IMR-90 (cell line): Measurements from ENCODE around the gene IP6K3. TPM values are rescaled to one million over a fixed set of nuclear protein-coding genes. Genes with fewer than 3 reads are reported as not detected.
A peak's percentile ranks its signal among the peaks of the same experiment; 100 is the strongest.

Experiments used
- ATAC-seq: fragments of 200-7000 bp; cut with Tn5 transposase; 2 replicates; pipeline ENCODE4 v1.9.1; 2020; ENCODE audit warnings: low read depth, mild to moderate bottlenecking, moderate library complexity
- BruUV-seq: library from RNA; stranded (reverse); fragments of 400-500 nt; replicated peaks from 2 replicates; lab custom pipeline; 2021; lab: Mats Ljungman, UMichigan
- CTCF ChIA-PET: fragments of 300-600 bp; formaldehyde crosslinking; extraction: SDS; loops from one replicate; lab custom pipeline; 2021; ENCODE audit warnings: antibody characterized with exemption; lab: Yijun Ruan, JAX
- POLR2A ChIA-PET: fragments of 300-600 bp; sonication (Branson Sonifier 250); formaldehyde crosslinking; loops from one replicate; lab custom pipeline; 2022; ENCODE audit warnings: antibody characterized with exemption; ENCODE audit not compliant: unreplicated experiment; lab: Charles Lee
- DNase-seq: peaks from one replicate; pipeline ENCODE4 v3.0.0; 2013
- H2AFZ ChIP-seq: replicated peaks from 2 replicates; pipeline ENCODE3; 2013; ENCODE audit warnings: low read length, mild to moderate bottlenecking; ENCODE audit not compliant: poor library complexity
- H2AK5ac ChIP-seq: 2 replicates; pipeline ENCODE4 v1.6.1; 2013; ENCODE audit warnings: low read depth, low read length, inconsistent platforms
- H2AK9ac ChIP-seq: replicated peaks from 2 replicates; pipeline ENCODE3; 2013; ENCODE audit warnings: mild to moderate bottlenecking, low read depth, low read length, moderate library complexity; ENCODE audit not compliant: poor library complexity
- H2BK120ac ChIP-seq: 2 replicates; pipeline ENCODE4 v1.6.1; 2013; ENCODE audit warnings: low read depth, low read length, inconsistent platforms
- H2BK15ac ChIP-seq: 3 replicates; pipeline ENCODE4 v1.6.1; 2013; ENCODE audit warnings: low read depth, low read length, inconsistent platforms
- H2BK20ac ChIP-seq: 2 replicates; pipeline ENCODE4 v1.6.1; 2013; ENCODE audit warnings: low read depth, mild to moderate bottlenecking, inconsistent platforms, low read length, moderate library complexity
- H2BK5ac ChIP-seq: 2 replicates; pipeline ENCODE4 v1.6.1; 2013; ENCODE audit warnings: mild to moderate bottlenecking, low read depth, low read length, inconsistent platforms; ENCODE audit not compliant: poor library complexity, severe bottlenecking
- H3K14ac ChIP-seq: replicated peaks from 2 replicates; pipeline ENCODE4 v1.6.1; 2013; ENCODE audit warnings: low read depth, low read length, inconsistent platforms
- H3K18ac ChIP-seq: 2 replicates; pipeline ENCODE4 v1.6.1; 2013; ENCODE audit warnings: low read depth, low read length, control low read depth
- H3K23ac ChIP-seq: 2 replicates; pipeline ENCODE4 v1.6.1; 2013; ENCODE audit warnings: low read depth, low read length, inconsistent platforms
- H3K27ac ChIP-seq: 2 replicates; pipeline ENCODE4 v1.5.1; 2013; ENCODE audit warnings: mild to moderate bottlenecking, control low read depth, low read length; ENCODE audit not compliant: insufficient read depth
- H3K27me3 ChIP-seq: 2 replicates; pipeline ENCODE4 v1.6.1; 2013; ENCODE audit warnings: low read length; ENCODE audit not compliant: control insufficient read depth, insufficient read depth
- H3K36me3 ChIP-seq: 2 replicates; pipeline ENCODE4 v1.6.1; 2013; ENCODE audit warnings: low read length, mixed read lengths; ENCODE audit not compliant: control insufficient read depth, insufficient read depth
- H3K4ac ChIP-seq: 2 replicates; pipeline ENCODE4 v1.6.1; 2013; ENCODE audit warnings: low read depth, low read length, inconsistent platforms
- H3K4me1 ChIP-seq: 2 replicates; pipeline ENCODE4 v1.6.1; 2013; ENCODE audit warnings: low read length, mixed read lengths; ENCODE audit not compliant: control insufficient read depth, insufficient read depth
- H3K4me2 ChIP-seq: 2 replicates; pipeline ENCODE4 v1.6.1; 2013; ENCODE audit warnings: low read depth, mild to moderate bottlenecking, control low read depth, low read length, moderate library complexity
- H3K4me3 ChIP-seq: 2 replicates; pipeline ENCODE4 v1.5.1; 2013; ENCODE audit warnings: low read depth, mild to moderate bottlenecking, control low read depth, low read length, moderate library complexity; ENCODE audit not compliant: insufficient read depth
- H3K56ac ChIP-seq: 2 replicates; pipeline ENCODE4 v1.6.1; 2013; ENCODE audit warnings: low read length, inconsistent platforms; ENCODE audit not compliant: insufficient read depth; ENCODE audit errors: extremely low read depth
- H3K79me1 ChIP-seq, 2 experiments: 2 replicates each; pipeline ENCODE4 v1.6.1; 2013; ENCODE audit warnings: low read length in 2 of 2, inconsistent platforms in 1 of 2, low read depth in 1 of 2
- H3K9ac ChIP-seq: 2 replicates; pipeline ENCODE4 v1.6.1; 2013; ENCODE audit warnings: low read depth, low read length, control low read depth
- H3K9me1 ChIP-seq: 2 replicates; pipeline ENCODE4 v1.6.1; 2013; ENCODE audit warnings: low read length, inconsistent platforms; ENCODE audit not compliant: insufficient read depth
- H3K9me3 ChIP-seq: 2 replicates; pipeline ENCODE4 v1.6.1; 2013; ENCODE audit warnings: low read length; ENCODE audit not compliant: control insufficient read depth, insufficient read depth
- H4K20me1 ChIP-seq: 2 replicates; pipeline ENCODE4 v1.6.1; 2013; ENCODE audit warnings: low read length, inconsistent platforms; ENCODE audit not compliant: insufficient read depth
- H4K5ac ChIP-seq: 2 replicates; pipeline ENCODE4 v1.6.1; 2013; ENCODE audit warnings: mild to moderate bottlenecking, low read depth, low read length, control low read depth
- H4K8ac ChIP-seq, 2 experiments: 2 replicates each; pipeline ENCODE4 v1.6.1; 2013; ENCODE audit warnings: low read depth in 2 of 2, low read length in 2 of 2, control low read depth in 1 of 2, inconsistent platforms in 1 of 2
- H4K91ac ChIP-seq: 2 replicates; pipeline ENCODE4 v1.6.1; 2013; ENCODE audit warnings: low read depth, low read length, inconsistent platforms; ENCODE audit not compliant: insufficient read depth
- BHLHE40 ChIP-seq: fragments of 150-350 bp; IDR thresholded peaks from 2 replicates; pipeline ENCODE4 v1.6.1; 2016; ENCODE audit warnings: mild to moderate bottlenecking, low read depth, low read length
- CEBPB ChIP-seq: IDR thresholded peaks from 2 replicates; pipeline ENCODE4 v1.6.1; 2012; ENCODE audit warnings: low read depth, low read length, improper control_type of control experiment
- CHD1 ChIP-seq: IDR thresholded peaks from 2 replicates; pipeline ENCODE4 v1.6.1; 2012; ENCODE audit warnings: low read depth, low read length, improper control_type of control experiment
- CTCF ChIP-seq: conservative IDR thresholded peaks from 2 replicates; pipeline ENCODE4 v1.5.1; 2012; ENCODE audit warnings: mild to moderate bottlenecking, low read depth, low read length, improper control_type of control experiment
- FOS ChIP-seq: fragments of 150-350 bp; IDR thresholded peaks from 2 replicates; pipeline ENCODE4 v1.6.1; 2016; ENCODE audit warnings: low read depth, low read length
- MAFK ChIP-seq: IDR thresholded peaks from 2 replicates; pipeline ENCODE4 v1.6.1; 2012; ENCODE audit warnings: low read depth, low read length, improper control_type of control experiment
- MXI1 ChIP-seq: IDR thresholded peaks from 2 replicates; pipeline ENCODE4 v1.6.1; 2012; ENCODE audit warnings: low read depth, mild to moderate bottlenecking, low read length, moderate library complexity, borderline replicate concordance
- NFE2L2 ChIP-seq: fragments of 150-350 bp; IDR thresholded peaks from 2 replicates; pipeline ENCODE4 v1.6.1; 2016; ENCODE audit warnings: low read depth, mild to moderate bottlenecking, low read length
- POLR2A ChIP-seq: IDR thresholded peaks from 2 replicates; pipeline ENCODE4 v1.6.1; 2012; ENCODE audit warnings: mild to moderate bottlenecking, low read depth, low read length
- RAD21 ChIP-seq: IDR thresholded peaks from 2 replicates; pipeline ENCODE4 v1.6.1; 2012; ENCODE audit warnings: low read length, improper control_type of control experiment
- RCOR1 ChIP-seq: IDR thresholded peaks from 2 replicates; pipeline ENCODE4 v1.6.1; 2012; ENCODE audit warnings: mild to moderate bottlenecking, low read length, improper control_type of control experiment; ENCODE audit not compliant: insufficient replicate concordance
- RFX5 ChIP-seq: IDR thresholded peaks from 2 replicates; pipeline ENCODE4 v1.8.0; 2012; ENCODE audit warnings: low read depth, mild to moderate bottlenecking, low read length, moderate library complexity
- SMC3 ChIP-seq: fragments of 150-350 bp; IDR thresholded peaks from 2 replicates; pipeline ENCODE4 v1.6.1; 2016; ENCODE audit warnings: low read depth, mild to moderate bottlenecking, antibody characterized with exemption, low read length, moderate library complexity
- WGBS, 2 experiments: methylation state at CpG; one replicate each; pipeline versions ENCODE4 v1.1.5 to v1.1.7; 2013; ENCODE audit warnings: missing lambda C conversion rate in 2 of 2; ENCODE audit not compliant: insufficient read length in 1 of 2; ENCODE audit errors: extremely low coverage in 2 of 2; 5-methylcytosine and 5-hydroxymethylcytosine counted together
- dilution Hi-C: fragments of 300-500 bp; cut with HindIII; formaldehyde crosslinking; loops from one replicate; pipeline ENCODE4 v1.14.3; 2018; ENCODE audit warnings: low sequenced_read_pairs; ENCODE audit not compliant: unreplicated experiment
- in situ Hi-C: fragments of 300-500 bp; cut with MboI; formaldehyde crosslinking; loops from 3 replicates; pipeline ENCODE4 v1.14.3; 2019; ENCODE audit warnings: low sequenced_read_pairs, inconsistent platforms, mixed read lengths
- intact Hi-C: fragments of 100-400 bp; cut with micrococcal nuclease; formaldehyde crosslinking; loops from 2 replicates; pipeline ENCODE4 v1.10.0; 2022
- polyA plus RNA-seq, 3 experiments: library from polyadenylated mRNA; depleted of rRNA; stranded (reverse); fragments of >200 nt; gene quantifications; 2 replicates each; pipeline ENCODE4 v1.2.3, GENCODE V29; 2012; ENCODE audit warnings: low replicate concordance in 1 of 3
- total RNA-seq: library from RNA; depleted of rRNA; stranded (reverse); fragments of >200 nt; gene quantifications from 2 replicates; pipeline ENCODE4 v1.2.3, GENCODE V29; 2012
- TF ChIP-seq, protein P1 (sequence below): fragments of 150-350 bp; IDR thresholded peaks from 2 replicates; pipeline ENCODE4 v1.6.1; 2017; ENCODE audit warnings: mild to moderate bottlenecking, antibody characterized with exemption, low read length, low read depth
- TF ChIP-seq, protein P2 (sequence below): fragments of 150-350 bp; IDR thresholded peaks from 2 replicates; pipeline ENCODE4 v1.6.1; 2016; ENCODE audit warnings: low read depth, mild to moderate bottlenecking, low read length, moderate library complexity, borderline replicate concordance

The IP6K3 gene
- total and polyA plus RNA-seq, 2 of the 4 experiments (the other 2 are of a cell fraction): 0.18 to 0.51 TPM

DNA sequence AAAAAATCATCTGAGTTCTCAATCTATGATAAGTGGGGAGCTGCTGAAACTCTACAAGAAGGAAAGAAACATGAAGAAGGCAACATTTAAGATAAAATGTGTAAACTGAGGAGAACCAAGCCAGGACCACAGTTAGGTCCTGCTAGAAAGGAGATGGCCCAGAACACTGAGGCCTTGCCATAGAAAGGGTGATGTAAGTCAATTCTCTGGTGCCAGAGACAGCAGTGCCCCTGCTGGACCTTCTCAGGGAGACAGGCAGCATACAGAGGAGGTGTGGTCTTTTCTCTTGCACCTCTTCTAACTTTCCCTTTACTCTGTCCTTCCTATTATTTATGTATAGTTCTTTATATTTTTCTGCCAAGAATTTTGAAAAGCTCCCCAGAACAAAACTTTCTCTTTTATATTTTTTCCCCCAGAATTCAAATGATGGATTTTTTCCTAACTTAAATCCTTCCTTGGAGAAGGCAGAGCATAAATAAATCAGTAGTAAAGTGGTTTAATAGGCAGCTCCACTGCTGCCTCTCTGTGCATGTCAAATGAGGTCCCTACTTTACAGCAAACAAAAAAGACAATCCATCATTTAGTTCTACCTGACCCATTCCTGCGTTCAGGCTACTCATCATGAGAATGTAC lies 44.2 kb downstream of the IP6K3 start:
- Histone ChIP-seq H3K4me3 (no peak overlapping the region), H3K9ac (no peak overlapping the region)
- CTCF ChIA-PET: interaction anchor here (0.7 to 2.7 kb wide), 4 partner anchors 8 to 660 kb away, joined by 3 to 21 read pairs (median 3); no protein-coding TSS in a partner anchor

More for the DNA sequence above, 44.2 kb downstream of the IP6K3 start:
- Histone ChIP-seq H4K20me1 (no peaks in the 10 kb centered on the region), H2BK120ac (no peak overlapping the region), H3K27me3 (no peaks in the 10 kb centered on the region), H3K56ac (no peak overlapping the region), H2AK5ac (no peak overlapping the region), H3K27ac (no peak overlapping the region), H3K9me3 (no peaks in the 10 kb centered on the region), H2BK5ac (no peak overlapping the region), H3K9me1 (peaks cover 7% of the 10 kb centered on the region; the same call in 1 of the 2 replicates), H3K14ac (no peak overlapping the region), H4K8ac (no peak overlapping the region), H3K4ac (no peak overlapping the region), H3K23ac (no peak overlapping the region), H2AK9ac (no peak overlapping the region), H3K79me1 (peaks cover 5 to 28% of the 10 kb centered on the region in 2 experiments; a peak in 2 of 4 replicates), H2AFZ (no peak overlapping the region), H4K5ac (no peak overlapping the region), H3K4me2 (no peak overlapping the region), H2BK15ac (no peak overlapping the region), H2BK20ac (no peak overlapping the region), H3K36me3 (peaks cover 8% of the 10 kb centered on the region), H3K4me1 (peaks cover 2% of the 10 kb centered on the region; the same call in 1 of the 2 replicates), H4K91ac (no peak overlapping the region), H3K18ac (no peak overlapping the region)
- TF ChIP-seq MAFK: no peak
- TF ChIP-seq FOS: no peak
- TF ChIP-seq, protein P1, sequence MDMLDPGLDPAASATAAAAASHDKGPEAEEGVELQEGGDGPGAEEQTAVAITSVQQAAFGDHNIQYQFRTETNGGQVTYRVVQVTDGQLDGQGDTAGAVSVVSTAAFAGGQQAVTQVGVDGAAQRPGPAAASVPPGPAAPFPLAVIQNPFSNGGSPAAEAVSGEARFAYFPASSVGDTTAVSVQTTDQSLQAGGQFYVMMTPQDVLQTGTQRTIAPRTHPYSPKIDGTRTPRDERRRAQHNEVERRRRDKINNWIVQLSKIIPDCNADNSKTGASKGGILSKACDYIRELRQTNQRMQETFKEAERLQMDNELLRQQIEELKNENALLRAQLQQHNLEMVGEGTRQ: no peak
- no peak for TF ChIP-seq CHD1
- no peak for TF ChIP-seq MXI1
- TF ChIP-seq CEBPB: peak; percentile 22; the same call in 1 of the 2 replicates
- no peak for TF ChIP-seq BHLHE40
- no peak for TF ChIP-seq NFE2L2
- no peak for TF ChIP-seq RFX5
- TF ChIP-seq, protein P2, sequence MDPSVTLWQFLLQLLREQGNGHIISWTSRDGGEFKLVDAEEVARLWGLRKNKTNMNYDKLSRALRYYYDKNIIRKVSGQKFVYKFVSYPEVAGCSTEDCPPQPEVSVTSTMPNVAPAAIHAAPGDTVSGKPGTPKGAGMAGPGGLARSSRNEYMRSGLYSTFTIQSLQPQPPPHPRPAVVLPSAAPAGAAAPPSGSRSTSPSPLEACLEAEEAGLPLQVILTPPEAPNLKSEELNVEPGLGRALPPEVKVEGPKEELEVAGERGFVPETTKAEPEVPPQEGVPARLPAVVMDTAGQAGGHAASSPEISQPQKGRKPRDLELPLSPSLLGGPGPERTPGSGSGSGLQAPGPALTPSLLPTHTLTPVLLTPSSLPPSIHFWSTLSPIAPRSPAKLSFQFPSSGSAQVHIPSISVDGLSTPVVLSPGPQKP: no peak
- TF ChIP-seq RCOR1: no peak
- TF ChIP-seq POLR2A: no peak
- TF ChIP-seq SMC3: peak; percentile 40; the same call in 1 of the 2 replicates
- TF ChIP-seq CTCF: peak; percentile 56
- TF ChIP-seq RAD21: peak; percentile 62
- intact Hi-C loops (no loop called here), in situ Hi-C loops (loop anchor here (5.0 to 10.0 kb wide), 2 partner anchors 115 to 248 kb away; partner anchors contain the start of gene ZBTB9), dilution Hi-C loops (no loop called here)
- POLR2A ChIA-PET: no interaction called here
- ATAC-seq (peak; percentile 81), DNase-seq (peak; percentile 61)
- no CpG with 5 or more reads among the region's 1 CpG for WGBS, 2 experiments
- no TSS peak for BruUV-seq
